Stimulated activated CD4-positive, alpha-beta T cell treated with anti-CD3 and anti-CD28 coated beads, Interleukin-2, amount 100 ng/mL, for 4 hours (primary cell): ENCODE measurements around the gene CHRM4.
A peak's percentile ranks its signal among the peaks of the same experiment; 100 is the strongest.

Source experiments
- DNase-seq: peaks from one replicate; pipeline ENCODE4 v3.0.0-alpha.2; 2020; ENCODE audit warnings: low read depth

The CHRM4 gene

DNA sequence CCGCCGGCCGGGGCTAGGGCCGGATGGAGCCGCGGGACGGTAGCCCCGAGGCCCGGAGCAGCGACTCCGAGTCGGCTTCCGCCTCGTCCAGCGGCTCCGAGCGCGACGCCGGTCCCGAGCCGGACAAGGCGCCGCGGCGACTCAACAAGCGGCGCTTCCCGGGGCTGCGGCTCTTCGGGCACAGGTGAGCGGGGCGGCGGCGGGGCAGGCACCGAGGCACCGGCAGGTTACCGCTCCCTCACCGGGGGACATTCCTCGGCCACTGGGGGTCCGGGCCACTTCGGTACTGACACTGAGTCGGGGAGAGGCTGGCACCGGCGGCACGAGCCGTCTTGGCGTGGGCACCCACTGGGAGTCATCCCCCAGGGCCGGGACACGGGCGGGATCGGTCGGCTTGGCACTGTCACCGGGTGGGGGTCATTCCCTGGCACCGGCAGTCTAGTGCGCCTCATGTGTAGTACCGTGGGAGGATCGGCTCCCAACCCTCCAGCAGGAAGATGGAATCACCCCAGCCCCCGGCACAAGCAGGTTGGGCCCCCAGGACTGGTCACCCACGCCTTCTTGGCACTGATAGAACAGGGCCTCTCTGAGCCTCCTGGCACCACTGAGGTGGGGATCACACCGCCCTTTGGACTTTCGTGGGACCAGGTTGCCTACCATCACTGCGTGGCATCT lies 43.8 kb downstream of the CHRM4 start:
- no peak for DNase-seq

DNA sequence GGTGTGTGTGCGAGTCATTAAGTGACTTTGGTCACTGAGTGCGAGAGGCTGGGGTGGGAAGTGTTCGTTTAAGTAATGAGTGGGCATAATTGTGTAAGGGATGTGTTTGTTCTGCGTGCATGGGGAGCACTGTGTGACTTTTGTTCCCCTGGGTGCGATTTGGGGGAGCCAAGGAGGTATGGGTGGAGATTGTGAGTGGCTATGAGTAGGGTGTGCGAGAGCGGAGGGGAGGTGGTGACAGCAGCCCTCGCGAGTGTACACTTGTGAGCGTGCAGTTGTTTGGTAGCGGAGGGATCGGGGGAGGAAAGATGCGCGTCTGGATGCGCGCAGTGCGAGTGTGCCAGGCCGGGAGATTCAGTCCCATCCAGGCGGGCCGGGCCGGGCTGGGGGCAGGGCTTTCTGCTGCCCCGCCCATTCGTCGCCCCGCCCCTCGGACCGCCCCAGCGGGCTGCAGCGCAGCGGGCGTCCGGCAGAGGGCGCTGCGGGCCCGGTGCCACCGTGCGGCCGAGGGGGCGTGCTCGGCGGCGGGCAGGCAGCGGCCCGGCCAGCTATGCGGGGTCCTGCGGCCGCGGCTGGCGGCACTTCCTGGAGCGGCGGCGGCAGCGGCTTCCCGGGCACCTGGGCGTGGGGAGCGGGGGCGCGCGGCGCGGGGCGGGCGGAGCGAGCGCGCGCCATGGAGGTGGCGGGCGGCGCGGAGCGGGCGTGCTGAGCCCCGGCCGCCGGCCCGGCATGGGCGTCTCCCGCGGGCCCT lies 44.5 kb downstream of the CHRM4 start, which contains the start of gene DGKZ:
TSS of gene DGKZ (plus strand) at position 578 of the 751 bp plus-strand sequence. CDS start 197 bp downstream, outside the sequence.
- peak; percentile 79 for DNase-seq

DNA sequence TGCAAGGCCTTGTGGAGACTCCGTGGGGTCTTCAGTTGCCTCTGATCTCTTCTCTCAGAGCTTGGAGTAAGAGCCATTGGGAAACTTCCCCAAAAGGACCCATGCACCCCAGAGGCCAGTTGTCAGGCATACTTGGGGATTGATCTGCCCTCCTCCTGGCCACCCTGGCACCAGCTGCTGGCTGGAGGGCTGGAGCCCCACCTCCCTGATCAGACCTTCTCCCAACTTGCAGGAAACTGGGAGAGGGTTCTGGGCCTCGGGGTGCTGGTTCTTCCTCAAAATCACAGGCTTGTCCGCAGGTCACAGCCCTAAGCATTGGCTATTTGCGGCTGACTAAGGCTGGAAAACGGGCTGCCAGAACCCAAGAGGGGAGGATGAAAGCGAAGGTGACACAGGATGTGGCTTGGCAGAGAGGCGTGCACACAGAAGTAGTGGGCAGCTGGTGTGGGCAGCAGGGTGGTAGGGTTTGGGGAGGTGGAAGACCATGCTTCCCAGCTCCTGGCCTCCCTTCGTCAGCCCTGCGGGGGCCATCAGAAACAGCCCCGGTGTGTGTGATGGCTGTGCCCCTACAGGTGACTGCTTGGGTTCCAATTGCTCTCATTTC lies 45.6 kb downstream of the CHRM4 start:
- DNase-seq: no peak

DNA sequence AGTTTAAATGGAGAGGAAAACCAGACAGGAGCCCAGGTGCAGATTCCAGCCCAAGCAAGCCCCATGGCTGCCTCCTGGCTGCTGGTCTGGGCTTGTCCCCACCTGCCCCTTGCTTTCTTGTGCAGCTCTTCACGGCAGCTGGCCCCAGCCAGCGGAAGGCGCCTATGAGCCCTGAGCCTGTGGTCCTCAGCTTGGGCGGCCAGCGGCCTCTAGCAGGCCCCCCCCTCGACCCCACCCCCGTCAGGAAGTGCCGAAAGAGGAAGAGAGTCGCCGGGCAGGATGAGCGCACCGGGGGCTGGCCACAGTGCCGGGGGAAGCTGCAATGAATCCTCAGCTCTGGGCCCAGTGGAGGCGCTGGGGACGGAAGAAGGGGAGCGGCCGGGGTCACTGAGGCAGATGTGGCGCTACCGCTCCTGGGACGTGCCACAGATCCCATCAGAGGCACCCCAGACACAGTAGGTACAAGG lies 46.4 kb downstream of the CHRM4 start:
- no peak for DNase-seq

DNA sequence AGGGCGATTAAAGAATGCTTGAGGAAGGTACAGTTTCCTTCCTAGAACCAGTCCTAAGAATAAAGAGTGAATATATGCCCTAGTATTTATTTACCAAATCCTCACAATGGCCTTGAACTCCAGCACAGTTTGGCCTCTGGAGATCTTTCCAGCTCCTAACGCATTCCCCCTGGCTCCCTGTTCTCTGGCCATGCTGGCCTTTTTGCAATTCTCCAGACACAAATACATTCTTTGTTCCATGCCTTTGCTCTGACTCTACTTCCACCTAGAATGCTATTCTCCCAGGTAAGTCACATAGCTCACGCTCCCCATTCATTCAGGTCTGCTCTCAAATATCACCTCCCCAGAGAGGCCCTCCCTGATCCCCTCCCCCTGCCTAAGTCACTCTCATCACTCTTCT lies 48.1 kb downstream of the CHRM4 start:
- no peak for DNase-seq

DNA sequence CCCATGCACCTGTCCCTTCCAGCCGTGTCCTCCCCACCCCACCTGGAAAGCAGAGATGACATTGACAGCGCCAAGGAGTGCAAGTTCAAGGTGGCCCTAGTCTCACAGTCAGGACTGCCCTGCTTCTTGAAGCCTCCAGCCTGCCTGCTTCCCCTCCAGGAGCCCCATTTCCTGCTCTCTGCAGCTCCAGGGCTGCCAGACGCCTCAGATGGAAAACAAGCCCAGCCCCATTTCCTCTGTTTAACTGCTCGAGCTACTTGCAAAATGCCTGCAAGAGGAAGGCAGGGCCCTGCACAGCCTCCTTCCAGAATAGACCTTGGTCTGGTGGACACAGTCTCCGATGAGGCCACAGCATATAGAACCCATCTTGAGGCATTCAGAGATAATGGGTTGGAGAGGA lies 49.3 kb downstream of the CHRM4 start:
- no peak for DNase-seq

DNA sequence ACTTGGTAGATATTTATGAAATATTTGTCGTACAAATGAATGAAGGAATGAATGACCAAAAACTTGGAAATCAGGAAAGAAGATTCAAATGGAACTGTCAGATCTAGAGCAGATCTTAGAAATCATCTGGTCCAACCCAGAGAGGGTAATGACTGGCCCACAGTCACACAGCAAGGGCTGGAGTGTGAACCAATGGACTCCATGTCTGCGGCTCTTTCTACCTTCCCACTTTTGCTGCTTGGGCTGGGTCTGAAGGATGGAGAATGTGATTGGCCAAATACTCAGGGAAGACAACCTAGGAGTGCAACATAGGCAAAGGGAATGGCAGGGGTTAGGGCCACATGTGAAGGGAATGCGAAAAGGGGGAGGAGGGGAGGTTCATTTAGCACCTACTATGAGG lies 50.1 kb downstream of the CHRM4 start:
- DNase-seq: no peak

DNA sequence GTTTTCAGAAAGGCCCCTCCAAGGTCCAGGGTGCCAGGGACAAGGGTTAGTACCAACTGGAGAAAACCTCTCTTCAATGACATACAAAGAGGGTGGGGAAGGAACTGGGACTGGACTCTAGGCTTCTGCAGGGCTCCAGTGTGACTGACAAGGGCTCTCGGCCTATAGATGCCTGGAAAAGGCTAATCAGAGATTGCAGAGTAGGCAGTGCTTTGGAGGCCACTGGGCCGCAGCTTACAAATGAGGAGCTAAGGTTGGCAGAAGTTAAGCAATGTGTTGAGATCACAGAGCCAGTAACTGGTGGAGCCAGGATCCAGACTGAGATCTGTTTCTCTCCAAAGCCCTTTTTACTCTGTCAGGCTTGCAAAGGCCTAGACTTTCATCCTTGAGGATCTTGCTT lies 51.8 kb downstream of the CHRM4 start:
- DNase-seq: no peak

DNA sequence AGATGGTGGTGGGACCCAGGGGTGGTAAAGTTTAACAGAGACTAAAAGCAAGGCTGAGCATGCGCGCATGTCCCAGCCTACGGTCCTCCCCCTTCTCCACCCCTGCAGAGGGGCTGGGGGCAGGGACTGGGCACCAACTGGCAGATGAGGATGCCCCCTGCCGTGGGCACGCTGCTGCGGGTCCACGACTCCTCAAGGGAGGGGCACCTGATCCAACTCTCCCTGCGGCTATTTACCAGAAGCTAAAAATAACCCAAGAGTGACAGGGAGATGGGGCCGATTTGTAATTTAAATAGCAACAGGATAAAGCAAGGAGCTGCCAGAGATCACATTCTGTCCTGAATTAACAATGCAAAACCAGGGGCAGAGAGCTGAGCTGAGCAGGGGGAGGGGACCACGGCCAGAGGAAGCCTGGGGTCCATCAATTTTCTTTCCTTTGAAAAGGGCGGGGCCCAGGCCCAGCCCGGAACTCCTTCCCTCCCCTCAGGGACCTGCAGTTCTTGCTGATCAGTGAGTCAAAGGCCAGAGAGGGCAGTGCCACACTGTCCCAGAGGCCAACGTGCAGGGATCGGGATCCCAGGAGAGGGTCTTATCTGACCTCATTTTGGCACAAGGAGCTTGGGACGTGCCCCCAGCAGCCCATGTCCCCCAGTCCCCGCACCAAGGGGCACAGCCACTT lies 52.4 kb downstream of the CHRM4 start:
- no peak for DNase-seq

DNA sequence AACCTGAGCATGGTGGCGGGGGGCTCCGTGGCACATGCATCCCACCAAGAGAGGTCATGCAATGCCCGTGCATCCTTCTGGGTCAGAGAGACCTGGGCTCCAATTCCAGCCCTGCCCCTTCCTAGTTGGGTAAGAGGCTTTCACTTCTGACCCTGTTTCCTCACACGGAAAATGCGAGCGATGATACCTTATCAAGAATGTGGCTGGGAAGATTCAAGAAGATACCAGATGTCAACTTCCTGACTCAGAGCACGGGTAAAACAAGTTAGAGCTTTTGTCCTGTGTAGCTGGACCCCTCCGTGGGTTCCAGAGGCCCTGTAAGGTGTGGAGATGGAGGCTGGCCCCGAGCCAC lies 53.0 kb downstream of the CHRM4 start:
- no peak for DNase-seq

DNA sequence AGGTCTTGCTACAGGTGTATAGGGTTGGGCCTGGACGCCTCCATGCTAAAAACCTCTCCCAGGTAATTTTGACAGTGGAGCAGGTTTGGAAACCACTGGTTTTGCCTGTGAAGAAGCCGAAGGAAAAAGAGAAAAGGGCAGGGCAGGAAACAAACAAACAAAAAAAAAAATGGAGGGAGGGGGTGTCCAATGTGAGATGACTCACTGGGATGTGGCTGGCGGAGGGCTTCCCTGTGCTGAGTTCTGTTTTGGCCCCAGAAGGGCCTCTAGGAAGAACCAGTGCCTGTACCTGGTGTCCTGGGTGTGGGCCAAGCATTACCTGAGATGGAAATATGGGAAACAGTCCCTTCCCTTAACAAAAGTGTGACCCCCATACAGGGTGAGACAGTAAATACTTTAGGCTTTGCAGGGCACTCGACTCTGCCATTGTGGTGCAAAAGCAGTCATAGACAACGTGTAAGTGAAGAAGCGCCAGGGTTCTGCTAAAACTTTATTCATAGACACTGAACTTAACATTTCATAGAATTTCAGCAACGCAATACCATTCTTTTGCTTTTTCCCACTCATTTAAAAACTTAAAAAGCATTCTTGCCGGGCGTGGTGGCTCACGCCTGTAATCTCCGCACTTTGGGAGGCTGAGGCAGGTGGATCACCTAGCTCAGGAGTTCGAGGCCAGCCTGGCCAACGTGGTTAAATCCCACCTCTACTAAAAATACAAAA lies 53.8 kb downstream of the CHRM4 start:
- DNase-seq: no peak

DNA sequence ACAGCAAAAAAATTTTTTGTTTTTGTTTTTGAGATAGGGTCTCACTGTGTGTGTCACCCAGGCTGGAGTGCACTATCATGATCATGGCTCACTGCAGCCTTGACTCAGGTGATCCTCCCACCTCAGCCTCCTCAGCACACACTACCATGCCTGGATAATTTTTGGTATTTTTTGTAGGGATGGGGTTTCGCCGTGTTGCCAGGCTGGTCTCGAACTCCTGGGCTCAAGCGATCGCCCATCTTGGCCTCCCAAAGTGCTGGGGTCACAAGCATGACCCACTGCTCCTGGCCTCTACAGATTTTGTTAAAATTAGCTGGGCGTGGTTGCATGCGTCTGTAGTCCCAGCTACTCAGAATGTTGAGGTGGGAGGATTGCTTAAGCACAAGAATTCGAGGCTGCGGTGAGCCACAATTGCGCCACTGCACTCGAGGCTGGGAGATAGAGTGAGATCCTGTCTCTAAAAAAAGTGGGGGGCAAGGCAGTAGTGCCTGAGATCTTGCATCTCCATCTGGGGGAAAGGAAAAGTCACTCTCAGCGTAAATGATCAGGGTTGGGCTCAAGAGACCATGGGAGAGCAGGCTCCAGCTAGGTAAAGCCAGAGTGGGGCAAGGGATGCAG lies 54.9 kb downstream of the CHRM4 start:
- DNase-seq: no peak

DNA sequence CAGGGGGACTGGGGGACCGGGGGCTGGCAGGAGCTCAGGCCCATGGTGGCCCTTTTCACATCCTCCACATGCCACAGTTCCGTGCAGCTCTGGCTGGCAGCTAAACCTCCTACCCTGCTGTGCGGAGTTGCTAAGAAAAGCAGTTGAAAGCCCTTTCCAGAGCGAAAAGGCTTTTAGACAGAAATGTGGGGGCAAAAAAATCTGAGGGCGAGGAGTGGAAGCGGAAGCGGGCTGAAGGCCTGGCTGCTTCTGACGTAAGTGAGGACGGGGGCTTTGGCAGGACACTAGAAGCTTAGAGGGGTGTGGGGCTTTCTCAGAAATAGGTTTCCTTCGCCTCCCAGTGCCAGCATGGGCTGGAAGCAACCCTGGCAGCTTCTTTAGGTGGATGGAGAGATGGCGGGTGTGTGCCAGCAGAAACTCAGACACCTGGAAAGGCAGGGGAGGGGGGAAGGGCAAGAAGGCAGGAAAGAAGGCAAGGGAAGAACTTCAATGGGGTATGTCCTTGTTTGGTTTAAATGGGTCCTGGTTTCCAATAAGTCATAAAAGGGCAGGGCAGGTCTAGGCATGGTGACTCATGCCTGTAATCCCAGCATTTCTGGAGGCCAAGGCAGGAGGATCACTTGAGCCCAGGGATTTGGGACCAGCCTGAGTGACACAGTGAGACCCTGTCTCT lies 55.5 kb downstream of the CHRM4 start:
- no peak for DNase-seq

DNA sequence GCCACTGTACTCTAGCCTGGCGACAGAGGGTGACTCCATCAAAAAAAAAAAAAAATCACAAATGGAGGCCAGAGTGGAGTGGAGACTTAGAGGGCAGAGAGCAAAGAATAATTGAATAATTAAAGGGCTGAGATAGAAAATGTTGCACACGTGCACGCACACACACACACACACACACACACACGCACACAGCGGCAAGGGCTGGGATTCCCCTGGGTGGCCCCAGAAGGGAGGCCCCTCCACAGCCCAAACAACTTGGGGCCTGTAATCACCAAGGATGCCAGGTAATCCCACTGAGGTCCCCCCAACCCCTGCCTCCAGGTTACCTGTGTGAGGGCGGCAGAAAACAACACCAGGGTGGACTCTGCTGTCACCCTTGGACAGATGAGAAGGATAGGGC lies 56.3 kb downstream of the CHRM4 start:
- no peak for DNase-seq

DNA sequence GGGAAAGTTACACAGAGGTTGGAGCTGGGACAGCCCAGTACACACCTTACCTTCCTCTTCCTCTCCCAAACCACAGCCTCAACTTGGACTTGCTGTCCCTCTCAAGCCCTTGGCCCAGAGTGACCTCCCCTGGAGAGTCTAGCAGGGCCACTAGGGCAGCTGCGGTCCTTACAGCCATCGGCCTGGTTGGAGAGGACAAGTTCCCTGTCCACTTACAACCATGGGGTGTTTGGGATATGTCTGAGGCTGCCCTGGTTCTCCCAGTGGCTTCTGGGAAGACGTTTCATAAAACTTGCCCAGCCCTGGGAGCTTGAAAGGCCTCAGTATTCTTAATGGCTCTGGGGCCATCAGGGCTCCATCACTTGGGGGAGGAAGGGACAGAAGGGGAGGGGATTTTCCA lies 57.4 kb downstream of the CHRM4 start:
- no peak for DNase-seq
